Esophagus squamous epithelium (tissue), 4 donors: Measurements from ENCODE around the gene SLC31A1.

Experiments used
- POLR2A ChIP-seq, 4 donors: fragments of 450-650 bp; IDR thresholded peaks; one replicate each; pipeline ENCODE4 v1.6.1; 2017; ENCODE audit warnings: antibody characterized with exemption in 4 of 4, mild to moderate bottlenecking in 4 of 4, moderate library complexity in 3 of 4
- TF ChIP-seq, protein P1 (sequence below), 6 experiments: fragments of 450-650 bp in 4 of 6; fragments of 200-600 bp in 2 of 6; sonication (generic) in 2 of 6; IDR thresholded peaks; one replicate each; pipeline ENCODE4 v1.5.1; 2016 to 2019; ENCODE audit warnings: antibody characterized with exemption in 6 of 6, mild to moderate bottlenecking in 4 of 6, moderate library complexity in 4 of 6

DNA sequence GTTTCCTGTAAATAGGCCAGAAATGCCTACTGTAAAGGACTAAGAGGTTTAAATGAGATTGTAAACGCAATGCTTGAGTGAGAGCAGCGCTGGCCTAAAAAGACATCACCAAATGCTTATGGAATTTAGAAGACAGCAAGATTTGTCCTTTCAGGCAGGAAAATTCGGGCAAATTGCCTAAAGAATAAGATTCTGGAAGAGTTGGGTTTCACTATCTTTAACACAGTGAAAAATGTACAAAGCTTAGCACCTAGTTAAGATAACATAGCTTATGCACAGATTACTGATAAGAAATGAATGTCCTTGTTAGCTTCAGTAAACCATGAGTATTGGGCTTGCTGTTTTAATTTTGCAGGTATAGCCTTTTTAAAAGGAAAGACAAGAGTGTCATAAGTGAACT, 4.9 kb upstream of the SLC31A1 start:
- TF ChIP-seq, protein P1, sequence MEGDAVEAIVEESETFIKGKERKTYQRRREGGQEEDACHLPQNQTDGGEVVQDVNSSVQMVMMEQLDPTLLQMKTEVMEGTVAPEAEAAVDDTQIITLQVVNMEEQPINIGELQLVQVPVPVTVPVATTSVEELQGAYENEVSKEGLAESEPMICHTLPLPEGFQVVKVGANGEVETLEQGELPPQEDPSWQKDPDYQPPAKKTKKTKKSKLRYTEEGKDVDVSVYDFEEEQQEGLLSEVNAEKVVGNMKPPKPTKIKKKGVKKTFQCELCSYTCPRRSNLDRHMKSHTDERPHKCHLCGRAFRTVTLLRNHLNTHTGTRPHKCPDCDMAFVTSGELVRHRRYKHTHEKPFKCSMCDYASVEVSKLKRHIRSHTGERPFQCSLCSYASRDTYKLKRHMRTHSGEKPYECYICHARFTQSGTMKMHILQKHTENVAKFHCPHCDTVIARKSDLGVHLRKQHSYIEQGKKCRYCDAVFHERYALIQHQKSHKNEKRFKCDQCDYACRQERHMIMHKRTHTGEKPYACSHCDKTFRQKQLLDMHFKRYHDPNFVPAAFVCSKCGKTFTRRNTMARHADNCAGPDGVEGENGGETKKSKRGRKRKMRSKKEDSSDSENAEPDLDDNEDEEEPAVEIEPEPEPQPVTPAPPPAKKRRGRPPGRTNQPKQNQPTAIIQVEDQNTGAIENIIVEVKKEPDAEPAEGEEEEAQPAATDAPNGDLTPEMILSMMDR (IDR thresholded peaks at IDR 0.05): no peak
- no peak for TF ChIP-seq POLR2A (IDR thresholded peaks at IDR 0.05)
